GM12875 (cell line): ENCODE measurements around the gene ZNF687.

Experiments
- H3K4me3 ChIP-seq: one replicate; pipeline ENCODE4 v1.5.1; 2011; ENCODE audit warnings: low read depth, low read length, control low read depth
- CTCF ChIP-seq: IDR thresholded peaks from 2 replicates; pipeline ENCODE4 v1.5.1; 2011; ENCODE audit warnings: low read depth, mild to moderate bottlenecking, control low read depth, inconsistent platforms, low read length, moderate library complexity, borderline replicate concordance; ENCODE audit not compliant: insufficient read depth

Gene ZNF687

DNA sequence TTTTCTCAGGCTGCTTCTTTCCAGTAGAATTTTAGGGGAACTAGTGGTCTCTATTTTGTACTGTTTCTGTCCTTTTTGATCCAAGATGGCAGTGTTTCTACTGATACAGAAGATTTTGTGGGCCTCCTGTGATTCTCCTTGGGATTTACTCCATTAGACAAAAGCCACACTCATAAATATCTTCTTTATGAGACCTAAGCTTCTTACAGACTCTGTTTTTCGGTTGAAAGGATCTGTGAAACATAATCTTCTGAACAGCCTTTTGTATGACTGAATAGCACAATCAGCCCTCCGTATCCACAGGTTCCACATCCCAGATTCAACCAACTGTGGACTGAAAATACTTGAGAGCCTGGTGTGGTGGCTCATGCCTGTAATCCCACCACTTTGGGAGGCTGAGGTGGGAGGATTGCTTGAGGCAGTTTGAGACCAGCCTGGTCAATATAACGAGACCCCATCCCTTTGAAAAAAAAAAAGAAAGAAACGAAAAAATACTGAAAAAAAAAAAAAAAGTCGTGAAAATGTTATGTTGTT is 38.3 kb upstream of the ZNF687 start:
- no peak for TF ChIP-seq CTCF
- no peak overlapping the region for H3K4me3 ChIP-seq

- TF ChIP-seq CTCF = no peak
- H3K4me3 ChIP-seq = no peak overlapping the region
Observed at GRCh38 chr1:151246786-151247185, 35.3 kb upstream of the ZNF687 start.

GRCh38 chr1:151251656-151252470 is 30.2 kb upstream of the ZNF687 start:
- peak; percentile 73 for TF ChIP-seq CTCF

DNA sequence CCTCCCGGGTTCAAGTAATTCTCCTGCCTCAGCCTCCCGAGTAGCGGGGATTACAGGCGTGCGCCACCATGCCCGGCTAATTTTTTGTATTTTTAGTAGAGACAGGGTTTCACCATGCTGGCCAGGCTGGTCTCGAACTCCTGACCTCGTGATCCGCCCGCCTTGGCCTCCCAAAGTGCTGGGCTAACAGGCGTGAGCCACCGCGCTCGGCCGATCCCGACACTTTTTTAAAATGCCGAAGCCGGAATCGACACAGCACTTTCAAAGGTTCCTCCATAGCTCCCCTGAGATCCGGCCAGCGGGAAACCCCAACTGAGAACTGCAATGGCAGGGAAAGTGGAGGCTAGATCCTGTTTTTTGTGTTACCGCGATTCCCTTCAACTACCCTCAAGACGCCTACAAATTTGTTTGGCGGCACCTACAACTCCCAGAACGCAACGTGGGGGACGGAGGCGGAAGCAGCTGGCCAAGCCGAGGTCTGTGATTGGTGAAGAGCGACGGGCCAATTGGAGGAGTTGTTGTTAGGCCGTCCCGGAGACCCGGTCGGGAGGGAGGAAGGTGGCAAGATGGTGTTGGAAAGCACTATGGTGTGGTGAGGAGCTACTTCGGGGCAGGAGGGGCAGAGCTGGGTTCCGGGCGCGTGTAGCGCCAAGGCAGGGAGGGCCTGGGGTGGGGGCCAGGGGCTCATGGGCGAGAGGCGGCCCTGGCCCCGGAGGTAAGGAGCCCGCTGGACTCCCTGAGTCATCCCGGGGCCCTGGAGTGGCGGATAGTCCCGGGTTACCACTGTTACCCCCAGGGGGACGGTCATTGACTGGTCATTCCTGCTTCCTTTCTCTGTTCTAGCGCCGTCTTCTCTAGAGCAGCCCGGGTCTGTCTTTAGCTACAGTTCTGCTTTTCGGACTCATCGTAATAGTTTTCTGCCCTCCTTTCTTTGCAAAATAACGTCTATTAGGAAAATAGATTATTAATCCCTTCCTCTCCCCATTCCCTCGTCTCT is 27.6 kb upstream of the ZNF687 start, which contains the start of gene PSMD4:
TSS of gene PSMD4 (plus strand) at position 518 of the 997 bp plus-strand sequence. CDS start at position 567, 49 bp downstream.
- no peak for TF ChIP-seq CTCF
- peak within 1 kb of the TSS; percentile 71 for H3K4me3 ChIP-seq

More at GRCh38 chr1:151251656-151252470, 30.2 kb upstream of the ZNF687 start:
- H3K4me3 ChIP-seq = no peak overlapping the region

DNA sequence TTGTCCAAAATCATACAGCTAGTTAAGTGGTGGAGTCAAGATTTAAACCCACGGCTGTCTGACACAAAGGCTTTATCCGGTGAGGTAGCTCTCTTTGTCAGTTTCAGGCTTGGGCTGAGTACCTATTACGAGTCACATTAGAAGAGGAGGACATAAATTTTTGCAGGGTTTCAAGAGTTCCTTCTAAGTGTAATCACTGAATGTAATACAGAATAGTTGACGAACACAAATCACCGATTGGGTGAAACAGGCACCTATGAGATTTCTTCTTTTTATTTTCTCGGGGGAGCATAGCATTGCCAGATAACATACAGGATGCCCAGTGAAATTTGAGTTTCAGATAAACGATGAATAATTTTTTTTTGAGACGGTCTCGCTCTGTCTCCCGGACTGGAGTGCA is 26.7 kb upstream of the ZNF687 start:
- no peak for TF ChIP-seq CTCF
- peak overlapping the region; percentile 71 for H3K4me3 ChIP-seq

DNA sequence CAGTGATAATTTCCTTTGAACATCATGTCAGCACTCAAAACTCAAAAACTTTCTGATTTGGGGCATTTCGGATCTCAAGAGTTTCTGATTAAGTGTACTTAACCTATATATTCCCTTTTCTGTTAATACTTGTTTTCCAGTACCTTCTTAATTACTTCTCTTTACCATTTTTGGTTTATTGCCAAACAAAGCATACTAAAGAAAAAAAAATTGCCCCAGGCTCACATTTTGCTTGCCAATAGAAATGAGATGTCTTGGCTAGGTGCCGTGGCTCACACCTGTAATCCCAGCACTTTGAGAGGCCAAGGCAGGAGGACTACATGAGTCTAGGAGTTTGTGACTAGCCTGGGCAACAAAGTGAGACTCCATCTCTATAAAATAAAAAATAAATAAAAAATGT is 22.7 kb upstream of the ZNF687 start:
- no peak overlapping the region for H3K4me3 ChIP-seq
- TF ChIP-seq CTCF = no peak
